GM19468 (cell line): ENCODE measurements around the gene VSIR.

ENCODE experiments used
- ATAC-seq: cut with Tn5 transposase; IDR thresholded peaks from one replicate; pipeline ENCODE4 v1.9.1; 2021; ENCODE audit warnings: mild to moderate bottlenecking, moderate library complexity, moderate number of reproducible peaks; ENCODE audit not compliant: unreplicated experiment; ENCODE audit errors: extremely low read depth

VSIR gene

GRCh38 chr10:71737834-71738197, 35.5 kb downstream of the VSIR start:
- no peak for ATAC-seq

GRCh38 chr10:71737001-71737833, 36.1 kb downstream of the VSIR start:
- ATAC-seq, result no peak

- no peak for ATAC-seq
These were observed 36.8 kb downstream of the VSIR start for GRCh38 chr10:71736570-71736952.

GRCh38 chr10:71735709-71736569, 37.4 kb downstream of the VSIR start:
- no peak for ATAC-seq

GRCh38 chr10:71734797-71735196, 38.5 kb downstream of the VSIR start:
- ATAC-seq, result no peak

- ATAC-seq, result no peak
These were observed 41.5 kb downstream of the VSIR start for GRCh38 chr10:71731791-71732190.

GRCh38 chr10:71729161-71729636, 44.1 kb downstream of the VSIR start:
- no peak for ATAC-seq

GRCh38 chr10:71727738-71728737, 45.3 kb downstream of the VSIR start:
- ATAC-seq, result no peak

- no peak for ATAC-seq
These were observed 46.1 kb downstream of the VSIR start for GRCh38 chr10:71727105-71727737.

- ATAC-seq, result no peak
These were observed 46.7 kb downstream of the VSIR start for GRCh38 chr10:71726580-71727104.

- no peak for ATAC-seq
These were observed 47.2 kb downstream of the VSIR start for GRCh38 chr10:71725998-71726579.

- ATAC-seq, result no peak
These were observed 48.1 kb downstream of the VSIR start for GRCh38 chr10:71725249-71725648.

GRCh38 chr10:71724539-71724938, 48.8 kb downstream of the VSIR start:
- no peak for ATAC-seq

- no peak for ATAC-seq
These were observed 50.0 kb downstream of the VSIR start for GRCh38 chr10:71723311-71723710.

- no peak for ATAC-seq
These were observed 50.5 kb downstream of the VSIR start for GRCh38 chr10:71722849-71723248.

GRCh38 chr10:71721313-71721712, 52.0 kb downstream of the VSIR start:
- ATAC-seq, result no peak

GRCh38 chr10:71720288-71720687, 53.0 kb downstream of the VSIR start:
- ATAC-seq, result no peak

GRCh38 chr10:71719464-71720201, 53.7 kb downstream of the VSIR start, which contains the start of gene C10orf105:
Gene C10orf105 (minus strand): TSS chr10:71719778. CDS start chr10:71716337, 3,441 bp downstream.
- ATAC-seq, result no peak
